Stimulated activated CD4-positive, alpha-beta T cell treated with anti-CD3 and anti-CD28 coated beads, TNF-alpha, amount 100 ng/mL, for 48 hours (primary cell): Measurements from ENCODE around the gene TMEM35B.
"Not testable (repeated sequence)": the region's sequence is repeated elsewhere in the genome, so short reads cannot be mapped to it uniquely, and the experiment has no call there.

Experiments used
- DNase-seq, 3 donors: peaks; one replicate each; pipeline ENCODE4 v3.0.0-alpha.2; 2020; ENCODE audit warnings: low read depth in 3 of 3

Gene TMEM35B

DNA sequence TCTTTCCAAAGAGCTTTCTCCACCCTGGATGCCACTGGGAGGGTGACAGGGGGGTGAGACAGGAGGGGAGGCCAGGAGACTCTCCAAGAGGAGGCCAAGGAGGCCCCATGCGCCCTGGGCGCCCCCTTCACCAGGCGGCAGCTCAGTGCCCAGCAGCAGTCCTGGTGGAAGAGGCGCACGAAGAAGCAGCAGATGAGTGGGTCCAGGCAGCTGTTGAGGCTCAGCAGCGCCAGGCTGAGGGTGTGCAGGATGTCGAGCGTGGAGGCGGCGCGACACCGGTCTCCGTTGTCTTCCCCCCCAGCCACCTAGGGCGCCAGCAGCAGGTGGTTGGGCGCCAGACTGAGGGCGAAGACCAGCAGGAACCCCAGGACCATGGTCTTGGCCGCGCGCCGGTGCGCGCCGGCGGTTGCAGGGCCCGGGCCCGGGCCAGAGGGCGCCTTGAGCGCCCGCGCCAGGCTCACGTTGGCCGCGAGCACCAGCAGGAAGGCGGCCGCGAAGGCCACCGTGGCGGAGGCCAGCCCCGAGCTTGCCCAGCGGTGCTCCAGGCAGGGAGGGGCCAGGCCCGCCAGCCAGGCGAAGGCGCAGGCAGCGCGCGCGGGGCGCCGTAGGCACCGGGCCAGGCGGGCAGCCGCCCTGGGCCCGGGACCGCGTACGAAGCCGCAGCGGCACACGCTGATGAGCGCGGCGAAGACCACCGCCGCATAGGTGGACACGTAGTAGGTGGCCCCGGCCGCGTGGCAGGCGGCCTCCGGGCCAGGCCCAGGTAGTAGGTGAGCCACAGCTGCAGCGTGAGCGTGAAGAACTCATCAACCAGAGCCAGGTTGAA, 8.6 kb downstream of the TMEM35B start:
- DNase-seq = no peak

DNA sequence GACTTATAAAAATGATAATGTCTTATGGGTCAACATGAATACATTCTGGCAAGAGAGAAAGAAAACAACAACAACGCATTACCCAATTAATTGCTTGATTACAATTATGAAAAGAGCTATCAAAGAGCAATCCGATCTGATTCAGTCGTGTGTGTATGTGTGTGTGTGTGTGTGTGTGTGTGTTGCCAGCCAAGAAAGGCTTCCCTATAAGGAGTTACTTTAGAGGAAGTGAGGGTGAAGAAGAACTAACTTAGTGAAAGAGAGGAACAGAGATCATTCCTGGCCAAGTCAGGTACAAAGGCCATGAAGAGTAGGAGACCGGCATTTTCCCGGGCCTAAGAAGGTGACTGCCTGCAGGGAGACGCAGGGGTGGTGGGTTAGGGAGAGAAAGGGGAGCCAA, 9.4 kb downstream of the TMEM35B start:
- DNase-seq = no peak

DNA sequence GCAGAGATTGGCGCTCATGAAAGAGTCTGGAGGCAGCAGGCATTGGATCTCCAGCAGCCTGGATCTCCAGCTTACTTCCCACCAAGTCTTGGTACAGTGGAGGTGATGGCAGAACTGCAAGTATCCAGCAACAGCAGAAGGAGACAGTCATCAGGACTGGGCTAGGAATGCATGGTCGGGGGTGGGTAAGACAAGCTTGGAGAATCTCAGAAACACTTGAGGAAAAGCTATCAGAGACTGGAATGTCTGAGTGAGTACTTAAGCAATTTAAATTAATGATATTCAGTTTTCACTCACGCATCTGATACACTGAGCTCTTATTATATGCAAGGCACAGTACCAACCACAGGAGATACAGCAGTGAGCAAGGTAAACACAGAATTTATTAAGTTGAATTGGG, 9.8 kb downstream of the TMEM35B start:
- no peak for DNase-seq

DNA sequence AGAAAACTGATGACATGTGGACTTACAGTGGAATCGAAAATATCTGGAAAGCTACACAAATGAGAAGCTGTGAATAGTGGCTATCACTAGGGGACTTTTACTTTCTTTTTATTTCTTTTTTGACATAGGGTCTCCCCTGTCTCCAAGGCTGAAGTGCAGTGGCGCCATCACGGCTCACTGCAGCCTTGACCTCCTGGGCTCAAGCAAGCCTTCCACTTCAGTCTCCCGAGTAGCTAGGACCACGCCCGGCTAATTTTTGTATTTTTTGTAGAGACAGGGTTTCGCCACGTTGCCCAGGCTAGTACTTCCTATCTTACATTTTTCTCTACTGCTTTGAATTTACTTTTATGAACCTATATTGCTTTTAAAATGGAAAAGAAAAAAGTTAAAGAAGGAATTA, 10.5 kb downstream of the TMEM35B start:
- DNase-seq = no peak

DNA sequence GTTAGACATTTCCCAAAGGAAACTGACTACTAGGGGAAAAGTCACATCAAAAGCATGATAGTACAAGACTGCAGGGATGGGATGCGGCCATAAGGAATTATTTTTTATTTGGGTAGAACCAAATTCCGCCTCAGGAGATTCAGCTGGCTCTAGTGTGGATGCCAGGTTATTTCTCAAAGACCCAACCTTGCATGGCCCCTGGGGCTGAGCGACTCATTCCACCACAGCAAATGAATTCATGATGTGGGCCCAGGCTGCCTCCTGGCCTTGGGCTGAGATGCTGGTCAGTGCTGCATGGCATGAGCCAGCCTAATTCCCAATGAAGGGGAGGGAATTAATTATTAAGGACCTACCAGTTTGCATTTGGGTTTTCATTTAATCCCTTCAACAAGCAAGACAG, 11.8 kb downstream of the TMEM35B start:
- DNase-seq = no peak

DNA sequence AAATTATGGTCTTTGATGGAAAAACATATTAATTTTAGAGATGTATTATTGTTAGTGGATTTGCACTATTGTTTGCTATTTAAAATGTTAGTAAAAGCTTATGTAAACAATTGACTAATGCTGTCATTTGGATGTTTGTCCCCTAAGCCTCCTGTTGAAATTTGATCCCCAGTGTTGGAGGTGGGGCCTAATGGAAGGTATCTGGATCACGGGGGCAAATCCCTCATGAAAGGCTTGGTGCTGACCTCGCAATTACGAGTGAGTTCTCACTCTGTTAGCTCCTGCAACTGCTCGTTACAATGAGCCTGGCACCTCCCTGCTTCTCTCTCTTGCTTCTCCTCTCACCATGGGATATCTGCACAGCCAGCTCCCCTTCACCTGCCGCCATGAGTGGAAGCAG, 14.3 kb downstream of the TMEM35B start:
- DNase-seq = no peak

DNA sequence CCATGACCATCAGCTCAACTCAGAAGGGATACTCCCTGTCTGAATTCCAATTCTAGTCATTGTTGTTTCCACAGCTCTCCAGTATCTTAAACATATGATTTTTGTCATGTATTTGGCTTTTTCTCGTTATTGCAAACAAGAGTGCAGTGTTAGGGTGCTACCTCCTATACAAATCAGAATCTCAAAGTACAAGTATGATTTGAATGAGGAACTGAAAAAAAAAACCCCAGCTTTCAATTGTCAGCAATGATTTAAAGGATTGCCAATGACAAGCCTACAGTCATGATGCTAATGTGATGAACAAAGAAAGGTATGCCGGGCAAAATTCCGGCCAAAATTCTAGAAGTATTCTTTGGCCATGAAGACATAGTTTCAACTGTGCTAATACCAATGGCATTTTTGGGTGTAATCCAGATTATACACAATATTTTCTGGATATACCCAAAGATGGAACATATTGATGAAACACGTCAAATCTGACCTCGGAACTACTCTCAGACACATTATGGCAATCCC, 14.9 kb downstream of the TMEM35B start:
- no peak for DNase-seq

DNA sequence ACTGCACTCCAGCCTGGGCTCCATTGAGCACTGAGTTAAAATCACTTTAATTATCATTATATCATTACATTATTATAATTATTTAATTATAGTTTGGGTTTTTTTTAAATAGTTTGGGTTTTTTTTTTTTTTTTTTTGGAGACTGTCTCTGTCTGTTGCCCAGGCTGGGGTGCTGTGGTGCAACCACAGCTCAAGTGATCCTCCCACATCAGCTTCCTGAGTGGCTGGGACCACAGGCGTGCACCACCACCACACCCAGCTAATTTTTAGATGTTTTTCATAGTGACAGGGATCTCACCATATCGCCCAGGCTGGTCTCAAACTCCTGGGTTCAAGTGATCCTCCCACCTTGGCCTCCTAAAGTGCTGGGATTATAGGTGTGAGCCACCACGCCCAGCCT, 16.9 kb downstream of the TMEM35B start:
- DNase-seq = not testable (repeated sequence)

DNA sequence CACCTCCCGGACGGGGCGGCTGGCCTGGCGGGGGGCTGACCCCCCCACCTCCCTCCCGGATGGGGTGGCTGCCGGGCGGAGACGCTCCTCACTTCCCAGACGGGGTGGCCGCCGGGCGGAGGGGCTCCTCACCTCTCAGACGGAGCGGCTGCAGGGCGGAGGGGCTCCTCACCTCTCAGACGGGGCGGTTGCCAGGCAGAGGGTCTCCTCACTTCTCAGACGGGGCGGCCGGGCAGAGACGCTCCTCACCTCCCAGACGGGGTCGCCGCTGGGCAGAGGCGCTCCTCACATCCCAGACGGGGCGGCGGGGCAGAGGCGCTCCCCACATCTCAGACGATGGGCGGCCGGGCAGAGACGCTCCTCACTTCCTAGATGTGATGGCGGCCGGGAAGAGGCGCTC, 17.5 kb downstream of the TMEM35B start:
- not testable (repeated sequence) for DNase-seq

DNA sequence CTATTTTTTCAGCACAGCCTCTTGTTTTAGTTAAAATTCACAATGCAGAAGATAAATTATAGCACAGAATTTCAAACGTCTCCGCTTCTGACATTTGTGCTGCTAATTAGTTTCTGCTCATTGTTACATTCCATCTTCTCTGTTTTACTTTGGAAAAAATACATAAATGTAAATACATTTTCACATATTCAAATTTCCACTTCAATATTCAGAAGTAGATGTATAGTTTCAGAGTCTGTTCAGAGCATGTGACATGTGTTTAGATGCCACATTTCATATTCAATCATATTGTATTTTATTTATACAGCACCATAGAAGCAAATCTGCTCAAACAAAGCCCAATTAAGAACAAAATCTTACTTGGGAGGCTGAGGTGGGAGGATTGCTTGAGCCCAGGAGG, 19.6 kb downstream of the TMEM35B start:
- DNase-seq = no peak

DNA sequence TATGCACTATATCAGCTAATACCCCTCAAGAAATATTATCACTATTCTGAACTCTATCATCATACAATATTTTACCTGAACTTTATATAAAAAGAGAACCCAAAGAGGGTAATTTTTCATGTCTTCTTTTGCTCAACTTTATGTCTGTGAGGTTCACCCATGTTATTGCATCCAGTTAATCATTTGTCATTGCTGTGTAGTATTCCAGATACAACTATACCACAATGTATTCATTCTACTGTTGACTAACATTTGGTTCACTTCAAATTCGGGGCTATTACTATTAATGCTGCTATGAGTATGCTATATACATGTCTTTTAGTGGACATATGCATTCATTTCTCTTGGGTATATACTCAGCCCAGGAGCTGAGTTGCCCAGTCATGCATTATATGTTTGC, 34.7 kb downstream of the TMEM35B start:
- no peak for DNase-seq

DNA sequence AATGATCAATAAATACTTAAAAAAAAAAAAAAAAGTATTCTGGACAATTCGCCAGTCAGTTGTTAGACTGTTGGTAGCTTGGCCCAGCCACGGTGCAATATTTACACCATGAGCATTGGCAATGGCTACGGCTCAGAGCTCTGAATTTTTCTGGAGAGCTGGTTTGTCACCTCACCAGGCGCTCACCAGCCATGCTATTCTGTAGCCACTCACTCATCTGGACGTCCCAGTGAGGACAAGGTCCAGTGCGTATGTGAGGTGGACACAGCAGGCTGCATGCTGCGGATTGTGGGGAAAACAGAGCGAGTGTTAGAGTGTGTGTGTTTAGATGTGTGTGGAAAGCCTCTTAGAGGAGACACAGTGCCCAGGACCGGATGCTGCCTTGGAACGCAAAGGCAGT, 36.4 kb downstream of the TMEM35B start:
- not testable (repeated sequence) for DNase-seq

DNA sequence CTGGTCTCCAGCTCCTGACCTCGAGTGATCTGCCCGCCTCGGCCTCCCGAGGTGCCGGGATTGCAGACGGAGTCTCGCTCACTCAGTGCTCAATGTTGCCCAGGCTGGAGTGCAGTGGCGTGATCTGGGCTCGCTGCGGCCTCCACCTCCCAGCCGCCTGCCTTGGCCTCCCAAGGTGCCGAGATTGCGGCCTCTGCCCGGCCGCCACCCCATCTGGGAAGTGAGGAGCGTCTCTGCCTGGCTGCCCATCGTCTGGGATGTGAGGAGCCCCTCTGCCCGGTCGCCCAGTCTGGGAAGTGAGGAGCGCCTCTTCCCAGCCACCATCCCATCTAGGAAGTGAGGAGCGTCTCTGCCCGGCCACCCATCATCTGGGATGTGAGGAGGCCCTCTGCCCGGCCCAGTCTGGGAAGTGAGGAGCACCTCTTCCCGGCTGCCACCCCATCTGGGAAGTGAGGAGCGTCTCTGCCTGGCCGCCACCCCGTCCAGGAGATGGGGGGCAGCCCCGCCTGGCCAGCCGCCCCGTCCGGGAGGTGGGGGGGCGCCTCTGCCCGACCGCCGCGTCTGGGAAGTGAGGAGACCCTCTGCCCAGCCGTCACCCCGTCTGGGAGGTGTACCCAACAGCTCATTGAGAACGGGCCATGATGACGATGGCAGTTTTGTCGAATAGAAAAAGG, 37.4 kb downstream of the TMEM35B start:
- not testable (repeated sequence) for DNase-seq

DNA sequence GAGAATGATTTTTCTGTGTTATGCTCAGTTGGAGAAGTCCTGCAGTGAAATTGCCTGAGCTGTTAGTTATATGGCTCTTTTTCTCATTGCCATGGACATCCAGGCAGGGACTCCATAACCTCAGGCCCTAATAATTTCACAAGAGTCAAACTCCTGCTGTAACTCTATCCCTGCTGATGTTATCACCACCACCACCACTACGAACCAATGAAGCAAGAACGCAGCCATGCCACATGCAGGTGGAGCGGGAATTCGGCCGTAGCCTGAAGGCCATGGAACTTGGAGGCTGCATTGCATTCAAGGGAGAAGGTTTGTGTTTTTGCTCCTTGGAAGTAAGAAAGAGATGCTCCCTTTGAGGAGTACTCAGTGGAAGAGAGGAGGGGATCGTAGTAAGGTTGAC, 38.9 kb downstream of the TMEM35B start:
- no peak for DNase-seq

DNA sequence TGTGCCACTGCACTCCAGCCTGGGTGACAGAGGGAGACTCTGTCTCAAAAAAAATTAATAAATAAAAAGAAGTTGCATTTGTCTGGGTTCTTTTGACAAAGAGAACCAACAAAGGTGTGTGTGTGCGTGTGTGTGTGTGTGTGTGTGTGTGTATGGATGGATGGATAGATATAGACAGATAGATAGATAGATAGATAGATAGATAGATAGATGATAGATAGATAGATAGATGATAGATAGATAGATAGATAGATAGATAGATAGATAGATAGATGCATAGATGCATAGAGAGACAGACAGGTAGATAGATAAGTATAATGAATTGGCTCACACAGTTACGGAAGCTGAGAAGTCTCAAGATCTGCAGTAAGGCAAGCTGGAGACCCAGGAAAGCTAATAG, 43.3 kb downstream of the TMEM35B start:
- DNase-seq = not testable (repeated sequence)
